Kidney epithelial cell (primary cell): Measurements from ENCODE around the gene FAM161A. TPM values are rescaled to one million over a fixed set of nuclear protein-coding genes. Genes with fewer than 3 reads are reported as not detected.
"Not testable (repeated sequence)": the region's sequence is repeated elsewhere in the genome, so short reads cannot be mapped to it uniquely, and the experiment has no call there.

Experiments used
- DNase-seq: peaks from one replicate; pipeline ENCODE4 v3.0.0-alpha.2; 2010; ENCODE audit warnings: low read depth
- H3K27me3 ChIP-seq: 2 replicates; pipeline ENCODE4 v1.6.0; 2011; ENCODE audit warnings: low read length; ENCODE audit not compliant: control insufficient read depth, insufficient read depth
- H3K36me3 ChIP-seq: 2 replicates; pipeline ENCODE4 v1.5.1; 2011; ENCODE audit warnings: low read length; ENCODE audit not compliant: control insufficient read depth, insufficient read depth
- H3K4me3 ChIP-seq: 2 replicates; pipeline ENCODE4 v1.5.1; 2011; ENCODE audit warnings: low read depth, mild to moderate bottlenecking, control low read depth, low read length
- total RNA-seq: library from RNA; depleted of rRNA; stranded (reverse); fragments of >200 nt; gene quantifications from 2 replicates; pipeline ENCODE4 v1.2.3, GENCODE V29; 2015
- TF ChIP-seq, protein P1 (sequence below): IDR thresholded peaks from 2 replicates; pipeline ENCODE4 v1.5.1; 2011; ENCODE audit warnings: mild to moderate bottlenecking, moderate library complexity, low read length, control low read depth, inconsistent platforms; ENCODE audit not compliant: insufficient read depth, poor library complexity, severe bottlenecking

Gene FAM161A
- total RNA-seq, 1 donor from 2014 or later, result 6.0 TPM

DNA sequence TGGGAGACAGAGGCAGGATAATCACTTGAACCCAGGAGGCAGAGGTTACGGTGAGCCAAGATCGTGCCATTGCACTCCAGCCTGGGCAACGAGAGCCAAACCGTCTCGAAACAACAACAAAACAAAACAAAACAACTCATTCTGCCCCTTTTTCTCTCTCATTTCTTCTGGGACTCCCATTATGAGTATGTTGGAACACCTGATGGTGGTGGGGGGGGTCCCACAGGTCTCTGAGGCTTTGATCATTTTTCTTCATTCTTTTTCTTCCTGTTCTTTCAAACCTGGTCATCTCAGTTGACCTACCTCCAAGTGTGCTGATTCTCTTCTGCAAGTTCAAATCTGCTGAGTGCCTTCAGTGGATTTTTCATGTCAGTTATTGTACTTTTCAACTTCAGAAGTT, 8.2 kb upstream of the FAM161A start:
- no peak for DNase-seq
- H3K4me3 ChIP-seq, result no peak overlapping the region
- no peaks in the 10 kb centered on the region for H3K36me3 ChIP-seq
- no peaks in the 10 kb centered on the region for H3K27me3 ChIP-seq
- TF ChIP-seq, protein P1, sequence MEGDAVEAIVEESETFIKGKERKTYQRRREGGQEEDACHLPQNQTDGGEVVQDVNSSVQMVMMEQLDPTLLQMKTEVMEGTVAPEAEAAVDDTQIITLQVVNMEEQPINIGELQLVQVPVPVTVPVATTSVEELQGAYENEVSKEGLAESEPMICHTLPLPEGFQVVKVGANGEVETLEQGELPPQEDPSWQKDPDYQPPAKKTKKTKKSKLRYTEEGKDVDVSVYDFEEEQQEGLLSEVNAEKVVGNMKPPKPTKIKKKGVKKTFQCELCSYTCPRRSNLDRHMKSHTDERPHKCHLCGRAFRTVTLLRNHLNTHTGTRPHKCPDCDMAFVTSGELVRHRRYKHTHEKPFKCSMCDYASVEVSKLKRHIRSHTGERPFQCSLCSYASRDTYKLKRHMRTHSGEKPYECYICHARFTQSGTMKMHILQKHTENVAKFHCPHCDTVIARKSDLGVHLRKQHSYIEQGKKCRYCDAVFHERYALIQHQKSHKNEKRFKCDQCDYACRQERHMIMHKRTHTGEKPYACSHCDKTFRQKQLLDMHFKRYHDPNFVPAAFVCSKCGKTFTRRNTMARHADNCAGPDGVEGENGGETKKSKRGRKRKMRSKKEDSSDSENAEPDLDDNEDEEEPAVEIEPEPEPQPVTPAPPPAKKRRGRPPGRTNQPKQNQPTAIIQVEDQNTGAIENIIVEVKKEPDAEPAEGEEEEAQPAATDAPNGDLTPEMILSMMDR, result no peak

DNA sequence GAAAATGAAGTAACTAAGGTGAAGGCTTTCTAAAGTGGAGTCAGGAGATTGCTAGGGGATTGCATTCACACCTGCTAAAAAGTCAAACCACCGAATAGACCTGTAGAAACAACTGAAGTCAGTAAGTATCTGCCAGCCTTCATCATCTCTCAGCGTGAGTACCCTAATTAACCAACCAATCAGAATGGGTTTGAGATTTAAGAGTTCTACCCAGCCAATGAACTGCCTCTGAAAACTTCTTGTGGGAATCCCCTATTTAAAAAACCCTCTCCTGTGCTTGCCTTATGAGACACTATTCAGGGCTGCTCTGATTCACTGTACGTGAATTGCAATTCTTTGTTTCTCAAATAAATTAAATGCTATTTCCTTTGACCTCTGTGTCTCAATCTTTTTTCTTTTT, 3.4 kb upstream of the FAM161A start:
- Histone ChIP-seq H3K4me3 (no peak overlapping the region), H3K27me3 (no peaks in the 10 kb centered on the region), H3K36me3 (no peaks in the 10 kb centered on the region)
- no peak for DNase-seq
- TF ChIP-seq, protein P1, result no peak

DNA sequence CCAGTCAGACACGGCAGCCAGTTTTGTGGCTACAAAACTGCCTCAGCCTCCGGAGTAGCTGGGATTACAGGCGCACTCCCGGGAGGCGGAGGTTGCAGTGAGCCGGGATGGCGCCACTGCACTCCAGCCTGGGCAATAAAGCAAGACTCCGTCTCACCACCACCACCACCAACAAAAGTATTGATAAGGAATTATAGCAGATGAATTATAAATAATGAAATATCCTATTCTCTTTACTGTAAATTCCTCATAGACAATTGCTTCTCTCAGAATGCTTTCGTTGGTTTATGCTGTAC, 1.4 kb upstream of the FAM161A start:
- DNase-seq, result no peak
- TF ChIP-seq, protein P1, result no peak
- H3K27me3 ChIP-seq, result no peaks in the 10 kb centered on the region
- H3K4me3 ChIP-seq, result peak overlapping the region; percentile 88
- H3K36me3 ChIP-seq, result no peaks in the 10 kb centered on the region

DNA sequence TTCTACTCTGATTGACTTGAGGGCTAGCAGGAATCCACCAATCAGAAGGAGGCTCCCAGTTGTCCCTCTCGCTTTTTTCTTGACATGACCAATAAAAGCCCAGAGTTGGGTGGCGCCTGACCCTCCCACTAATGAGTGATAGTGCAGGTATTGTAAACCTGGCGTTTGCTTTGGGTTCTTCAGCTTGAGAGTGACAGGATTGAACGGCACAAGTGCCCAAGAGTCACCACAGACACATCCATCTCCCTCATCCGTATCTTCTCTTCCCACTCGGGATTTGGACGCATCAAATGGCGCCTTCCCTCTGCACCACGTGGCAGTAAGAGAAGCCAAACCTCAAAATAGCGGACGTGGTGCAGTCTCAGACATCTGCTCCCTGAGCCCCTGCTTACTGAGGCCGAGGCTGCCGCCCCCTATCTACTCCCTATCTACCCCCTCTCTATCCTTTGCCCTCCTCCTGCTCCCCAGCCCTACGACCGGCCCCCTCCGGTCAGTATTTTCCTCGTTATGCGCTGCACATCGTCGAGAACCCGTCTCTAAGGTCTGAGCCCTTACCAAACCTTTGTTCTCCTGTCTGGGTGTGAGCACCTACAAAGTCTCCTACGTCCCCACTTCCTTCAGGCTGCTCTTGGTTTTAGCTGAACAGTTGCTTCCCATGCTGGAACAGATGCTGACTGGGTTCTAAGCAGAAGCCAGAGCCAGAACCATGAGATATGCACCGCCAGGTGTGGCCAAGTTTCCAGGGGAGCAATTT, 881 bp upstream of the FAM161A start:
- peak; percentile 88 for DNase-seq
- H3K27me3 ChIP-seq, result no peaks in the 10 kb centered on the region
- H3K4me3 ChIP-seq, result peak overlapping the region; percentile 88
- H3K36me3 ChIP-seq, result no peaks in the 10 kb centered on the region
- TF ChIP-seq, protein P1, result no peak

DNA sequence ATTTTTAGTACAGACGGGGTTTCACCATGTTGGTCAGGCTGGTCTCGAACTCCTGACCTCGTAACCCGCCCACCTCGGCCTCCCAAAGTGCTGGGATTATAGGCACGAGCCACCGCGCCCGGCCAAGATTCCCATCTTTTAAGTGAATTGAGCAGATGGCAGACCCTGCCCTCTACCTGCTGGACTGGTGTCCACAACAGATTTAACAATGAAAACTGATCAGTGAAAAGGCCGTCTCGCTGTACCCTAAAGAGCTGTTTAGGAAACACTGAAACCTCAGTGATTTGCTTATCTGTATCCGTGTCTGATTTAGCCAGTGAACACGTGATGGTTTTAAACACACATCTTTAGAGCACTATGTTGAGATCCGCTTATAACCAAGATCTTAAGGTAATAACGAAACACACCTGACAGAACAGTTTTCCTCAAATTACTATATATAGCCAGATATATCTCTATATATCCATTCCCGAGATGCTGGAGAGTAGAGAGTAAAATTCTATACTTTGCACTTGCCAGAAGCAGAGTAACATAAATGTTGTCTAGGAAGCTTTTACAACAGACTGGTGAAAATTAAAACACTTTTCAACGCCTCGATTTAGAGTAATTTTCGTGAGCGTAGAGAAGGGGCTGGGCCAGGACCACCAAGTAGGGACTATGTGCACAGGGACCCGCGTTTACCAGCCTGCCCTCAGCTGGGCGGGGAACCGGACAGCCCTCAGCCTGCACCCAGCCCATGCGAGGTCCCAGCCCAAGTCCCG, 594 bp downstream of the FAM161A start:
- DNase-seq, result no peak
- Histone ChIP-seq H3K36me3 (no peaks in the 10 kb centered on the region), H3K27me3 (no peaks in the 10 kb centered on the region), H3K4me3 (peak overlapping the region; percentile 88)
- TF ChIP-seq, protein P1, result no peak

DNA sequence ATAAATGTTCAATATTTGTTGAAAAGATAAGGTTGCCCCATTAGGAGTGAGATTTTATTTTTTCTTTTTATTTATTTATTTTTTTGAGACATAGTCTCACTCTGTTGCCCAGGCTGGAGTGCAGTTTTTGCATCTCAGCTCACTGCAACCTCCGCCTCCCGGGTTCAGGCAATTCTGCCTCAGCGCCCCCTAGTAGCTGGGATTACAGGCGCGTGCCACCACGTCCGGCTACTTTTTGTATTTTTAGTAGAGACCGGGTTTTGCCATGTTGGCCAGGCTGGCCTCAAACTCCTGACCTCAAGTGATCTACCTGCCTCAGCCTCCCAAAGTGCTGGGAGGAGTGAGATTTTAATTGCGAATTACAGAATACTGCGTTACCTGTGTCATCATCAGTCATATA, 2.6 kb downstream of the FAM161A start:
- not testable (repeated sequence) for DNase-seq, H3K36me3 ChIP-seq, H3K27me3 ChIP-seq, H3K4me3 ChIP-seq
